Neural progenitor cell (in vitro differentiated cells): ENCODE results near the gene HDDC3.

Source experiments
- CTCF ChIP-seq: fragments of 200-600 bp; sonication (generic); IDR thresholded peaks from 2 replicates; pipeline ENCODE4 v1.5.1; 2017; ENCODE audit warnings: antibody characterized with exemption, mild to moderate bottlenecking
- EZH2 ChIP-seq: fragments of 200-600 bp; sonication (generic); IDR thresholded peaks from 2 replicates; pipeline ENCODE4 v1.6.1; 2017; ENCODE audit warnings: antibody characterized with exemption, mild to moderate bottlenecking, moderate library complexity
- EZH2phosphoT487 ChIP-seq: fragments of 200-600 bp; sonication (generic); IDR thresholded peaks from 2 replicates; pipeline ENCODE4 v1.6.1; 2017; ENCODE audit warnings: antibody characterized with exemption

GRCh38 chr15:90959028-90959595 is 26.8 kb upstream of the HDDC3 start:
- no peak for TF ChIP-seq EZH2phosphoT487
- TF ChIP-seq CTCF = no peak
- no peak for TF ChIP-seq EZH2
